HepG2 (cell line): Measurements from ENCODE around the gene OGG1. TPM values are rescaled to one million over a fixed set of nuclear protein-coding genes. Genes with fewer than 3 reads are reported as not detected.

ENCODE experiments used
- ATAC-seq: fragments of 200-7000 bp; cut with Tn5 transposase; 3 replicates; pipeline ENCODE4 v1.9.1; 2020; ENCODE audit warnings: mild to moderate bottlenecking, moderate library complexity
- BruUV-seq: library from RNA; stranded (reverse); fragments of 400-500 nt; replicated peaks from 2 replicates; lab custom pipeline; 2021; lab: Mats Ljungman, UMichigan
- CTCF ChIA-PET: fragments of 300-600 bp; formaldehyde crosslinking; extraction: SDS; loops from one replicate; lab custom pipeline; 2021; ENCODE audit warnings: low total read pairs, inconsistent platforms, low intra/inter-chr PET ratio; lab: Yijun Ruan, JAX
- POLR2A ChIA-PET: fragments of 350-600 bp; sonication (Branson Sonifier 250); formaldehyde crosslinking; loops from one replicate; lab custom pipeline; 2020; ENCODE audit warnings: antibody characterized with exemption, inconsistent platforms; lab: Yijun Ruan, JAX
- DNase-seq: peaks from one replicate; pipeline ENCODE4 v3.0.0-alpha.2; 2015; ENCODE audit warnings: low spot score
- FAIRE-seq: peaks from 3 replicates; lab custom pipeline; 2011; peaks lifted over from hg19 to GRCh38; lab: Jason Lieb, UNC
- H2AFZ ChIP-seq: one replicate; pipeline ENCODE4 v1.6.1; 2011; ENCODE audit warnings: low read length, inconsistent platforms
- H3K27ac ChIP-seq: fragments of 300-600 bp; 3 replicates; pipeline ENCODE4 v1.8.0; 2011; ENCODE audit warnings: mixed run types, mild to moderate bottlenecking, mixed read lengths, low read length, inconsistent platforms; ENCODE audit not compliant: insufficient read depth; ENCODE audit errors: extremely low read length
- H3K27me3 ChIP-seq, 2 experiments: fragments of 200-600 bp in 1 of 2; 2 replicates in 1 of 2; 3 replicates in 1 of 2; pipeline versions ENCODE4 v1.6.0 to v1.8.0; 2011; ENCODE audit warnings: low read length in 2 of 2, mild to moderate bottlenecking in 2 of 2, moderate library complexity in 2 of 2, inconsistent platforms in 1 of 2; ENCODE audit not compliant: insufficient read depth in 2 of 2, control insufficient read depth in 1 of 2
- H3K36me3 ChIP-seq, 2 experiments: fragments of 200-600 bp in 1 of 2; replicated peaks in 1 of 2; 2 replicates in 1 of 2; 3 replicates in 1 of 2; pipeline versions ENCODE4 v1.5.1 to v1.8.0; 2011; ENCODE audit warnings: low read length in 2 of 2, inconsistent platforms in 1 of 2; ENCODE audit not compliant: insufficient read depth in 2 of 2, control insufficient read depth in 1 of 2
- H3K4me1 ChIP-seq: 2 replicates; pipeline ENCODE4 v1.5.1; 2012; ENCODE audit warnings: low read length, inconsistent platforms; ENCODE audit not compliant: insufficient read depth
- H3K4me2 ChIP-seq: 2 replicates; pipeline ENCODE4 v1.6.0; 2011; ENCODE audit warnings: low read depth, low read length, inconsistent platforms
- H3K4me3 ChIP-seq, 3 experiments: fragments of 200-600 bp in 1 of 3; sonication (generic), shearing (Covaris generic) in 1 of 3; replicated peaks in 1 of 3; 2 replicates each; pipeline ENCODE4 v1.5.1; 2011 to 2016; ENCODE audit warnings: low read length in 3 of 3, inconsistent platforms in 2 of 3, low read depth in 2 of 3, mild to moderate bottlenecking in 2 of 3, control low read depth in 1 of 3, mixed read lengths in 1 of 3; ENCODE audit not compliant: insufficient read depth in 1 of 3
- H3K79me2 ChIP-seq: one replicate; pipeline ENCODE4 v1.6.1; 2011; ENCODE audit warnings: low read length, inconsistent platforms; ENCODE audit not compliant: insufficient read depth
- H3K9ac ChIP-seq: 2 replicates; pipeline ENCODE4 v1.6.0; 2011; ENCODE audit warnings: mild to moderate bottlenecking, low read depth, low read length, inconsistent platforms; ENCODE audit not compliant: insufficient read depth
- H3K9me3 ChIP-seq: 2 replicates; pipeline ENCODE4 v1.5.1; 2012; ENCODE audit warnings: mild to moderate bottlenecking, low read length
- H4K20me1 ChIP-seq: 2 replicates; pipeline ENCODE4 v1.6.0; 2011; ENCODE audit warnings: inconsistent platforms, mild to moderate bottlenecking, low read length, moderate library complexity; ENCODE audit not compliant: insufficient read depth
- FOXP1 ChIP-seq, 2 experiments: fragments of 450-650 bp in 1 of 2; IDR thresholded peaks; 2 replicates each; pipeline ENCODE4 v1.6.1; 2017 to 2018; ENCODE audit warnings: antibody characterized with exemption in 1 of 2
- ZKSCAN1 ChIP-seq: fragments of 150-350 bp; IDR thresholded peaks from 2 replicates; pipeline ENCODE4 v1.6.1; 2014; ENCODE audit warnings: low read length
- WGBS: methylation state at CpG from one replicate; pipeline ENCODE4 v1.1.6; 2017; ENCODE audit warnings: low lambda C conversion rate; 5-methylcytosine and 5-hydroxymethylcytosine counted together
- in situ Hi-C: cut with HindIII; loops from 2 replicates; pipeline ENCODE4 v1.10.0; 2017; ENCODE audit warnings: low pct_unique_long_range_greater_than_20kb; ENCODE audit not compliant: extremely low pct_ligation_motif_present
- intact Hi-C: fragments of 100-400 bp; cut with micrococcal nuclease; formaldehyde crosslinking; loops from one replicate; pipeline ENCODE4 v1.10.0; 2022; ENCODE audit not compliant: unreplicated experiment
- polyA plus RNA-seq, 8 experiments: library from polyadenylated mRNA; depleted of rRNA in 3 of 8; stranded (reverse) in 7 of 8; unstranded in 1 of 8; fragments of >200 nt; fragmentation: Illumina TruSeq in 4 of 8; extraction: Trizol in 4 of 8; gene quantifications; 2 replicates each; pipeline versions ENCODE4 v1.2.1 to v1.2.3, GENCODE V29; 2011 to 2016; ENCODE audit warnings: low read depth in 4 of 8, missing spikeins in 1 of 8, mixed read lengths in 1 of 8; ENCODE audit not compliant: insufficient read depth in 1 of 8
- total RNA-seq, 5 experiments: library from RNA; depleted of rRNA; stranded (reverse); fragments of >200 nt; fragmentation: Illumina TruSeq; extraction: Trizol; gene quantifications; 2 replicates each; pipeline ENCODE4 v1.2.3, GENCODE V29; 2016; ENCODE audit warnings: low read depth in 1 of 5
- TF ChIP-seq, protein P1 (sequence below): sonication (generic); formaldehyde crosslinking; IDR thresholded peaks from 2 replicates; pipeline ENCODE4 v1.8.1; 2023; ENCODE audit warnings: mild to moderate bottlenecking, missing genetic modification reagents
- TF ChIP-seq, protein P2 (sequence below): IDR thresholded peaks from 2 replicates; pipeline ENCODE4 v1.6.1; 2016; ENCODE audit warnings: mild to moderate bottlenecking

OGG1 gene
- total and polyA plus RNA-seq, 2 of the 13 experiments (the other 11 are each of a cell fraction or from before 2014, with no cell fraction given) = 28.7 to 33.2 TPM

DNA sequence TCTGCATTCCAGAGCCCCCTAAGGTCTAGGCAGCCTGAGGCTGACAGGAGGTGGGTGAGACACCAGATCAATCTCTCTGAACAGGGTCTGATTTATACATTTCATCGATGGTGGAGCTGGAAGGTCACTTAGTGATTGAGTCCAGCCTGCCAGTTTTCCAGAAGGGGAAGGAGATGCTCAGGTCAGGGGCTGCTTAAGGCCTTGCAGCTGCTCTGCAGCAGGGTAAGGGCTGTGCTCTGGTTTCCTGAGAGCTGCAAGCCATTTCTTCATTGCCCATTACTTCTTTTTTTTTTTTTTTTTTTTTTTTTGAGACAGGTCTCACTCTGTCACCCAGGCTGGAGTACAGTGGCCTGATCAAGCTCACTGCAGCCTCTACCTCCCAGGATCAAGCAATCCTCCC lies 31.8 kb downstream of the OGG1 start (continued):
- TF ChIP-seq, protein P1, sequence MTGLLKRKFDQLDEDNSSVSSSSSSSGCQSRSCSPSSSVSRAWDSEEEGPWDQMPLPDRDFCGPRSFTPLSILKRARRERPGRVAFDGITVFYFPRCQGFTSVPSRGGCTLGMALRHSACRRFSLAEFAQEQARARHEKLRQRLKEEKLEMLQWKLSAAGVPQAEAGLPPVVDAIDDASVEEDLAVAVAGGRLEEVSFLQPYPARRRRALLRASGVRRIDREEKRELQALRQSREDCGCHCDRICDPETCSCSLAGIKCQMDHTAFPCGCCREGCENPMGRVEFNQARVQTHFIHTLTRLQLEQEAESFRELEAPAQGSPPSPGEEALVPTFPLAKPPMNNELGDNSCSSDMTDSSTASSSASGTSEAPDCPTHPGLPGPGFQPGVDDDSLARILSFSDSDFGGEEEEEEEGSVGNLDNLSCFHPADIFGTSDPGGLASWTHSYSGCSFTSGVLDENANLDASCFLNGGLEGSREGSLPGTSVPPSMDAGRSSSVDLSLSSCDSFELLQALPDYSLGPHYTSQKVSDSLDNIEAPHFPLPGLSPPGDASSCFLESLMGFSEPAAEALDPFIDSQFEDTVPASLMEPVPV (CRISPR knock-in tag) = no peak

DNA sequence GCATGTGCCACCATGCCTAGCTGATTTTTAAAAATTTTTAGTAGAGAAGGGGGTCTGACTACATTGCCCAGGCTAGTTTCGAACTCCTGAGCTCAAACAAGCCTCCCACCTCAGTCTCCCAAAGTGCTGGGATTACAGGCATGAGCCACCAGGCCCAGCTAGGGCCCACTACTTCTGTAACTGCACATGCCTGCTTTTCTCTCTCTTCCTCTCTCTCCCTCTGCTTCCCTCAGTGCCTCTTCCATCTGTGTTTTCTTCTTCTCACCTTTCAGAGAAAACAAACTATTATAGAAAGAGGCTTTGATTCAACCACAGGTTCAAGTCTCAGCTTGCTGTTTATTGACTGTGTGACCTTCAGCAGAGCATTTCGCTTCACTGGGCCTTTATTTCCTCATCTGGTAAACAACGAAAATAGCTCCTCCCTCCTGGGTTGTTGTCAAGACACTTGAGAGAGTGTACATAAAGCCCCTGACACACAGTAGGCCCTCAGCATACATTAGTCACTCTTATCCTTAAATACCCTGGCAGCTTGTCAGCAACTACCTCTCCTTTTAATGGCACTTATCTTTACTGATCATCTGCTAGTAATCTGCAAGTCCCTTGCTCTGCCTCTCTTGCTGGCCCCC lies 32.3 kb downstream of the OGG1 start:
- Histone ChIP-seq H3K27me3 (no peaks in the 10 kb centered on the region), H2AFZ (no peak overlapping the region), H3K9me3 (no peaks in the 10 kb centered on the region), H3K27ac (no peak overlapping the region), H3K9ac (no peak overlapping the region), H3K4me2 (no peak overlapping the region), H3K79me2 (no peaks in the 10 kb centered on the region), H3K4me1 (peaks cover 16% of the 10 kb centered on the region), H4K20me1 (no peaks in the 10 kb centered on the region), H3K4me3 (no peak overlapping the region), H3K36me3 (peaks cover 22 to 46% of the 10 kb centered on the region in 2 experiments)
- ChIA-PET CTCF (no interaction called here), POLR2A (interaction anchor here (1.0 to 2.5 kb wide), 3 partner anchors 11 to 120 kb away, joined by 4 to 15 read pairs (median 4); partner anchors contain the start of genes ARPC4, CAMK1 and TADA3)
- intact Hi-C loops (no loop called here), in situ Hi-C loops (no loop called here)
- WGBS = 74% methylated on average over 3 of the region's 3 CpGs
- DNase-seq = no peak
- BruUV-seq = no TSS peak
- TF ChIP-seq FOXP1 (IDR thresholded peaks at IDR 0.05) (no peak), FOXP1 (CRISPR knock-in tag; IDR thresholded peaks at IDR 0.05) (0 out of 2 replicates have a peak, but pooled peaks have one; percentile 23), ZKSCAN1 (peak; percentile 83)
- TF ChIP-seq, protein P2, sequence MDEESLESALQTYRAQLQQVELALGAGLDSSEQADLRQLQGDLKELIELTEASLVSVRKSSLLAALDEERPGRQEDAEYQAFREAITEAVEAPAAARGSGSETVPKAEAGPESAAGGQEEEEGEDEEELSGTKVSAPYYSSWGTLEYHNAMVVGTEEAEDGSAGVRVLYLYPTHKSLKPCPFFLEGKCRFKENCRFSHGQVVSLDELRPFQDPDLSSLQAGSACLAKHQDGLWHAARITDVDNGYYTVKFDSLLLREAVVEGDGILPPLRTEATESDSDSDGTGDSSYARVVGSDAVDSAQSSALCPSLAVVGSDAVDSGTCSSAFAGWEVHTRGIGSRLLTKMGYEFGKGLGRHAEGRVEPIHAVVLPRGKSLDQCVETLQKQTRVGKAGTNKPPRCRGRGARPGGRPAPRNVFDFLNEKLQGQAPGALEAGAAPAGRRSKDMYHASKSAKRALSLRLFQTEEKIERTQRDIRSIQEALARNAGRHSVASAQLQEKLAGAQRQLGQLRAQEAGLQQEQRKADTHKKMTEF (CRISPR knock-in tag) = no peak
- no peak for ATAC-seq
- FAIRE-seq = no peak
